GM19467 (cell line): Measurements from ENCODE around the gene KDM4C.

Experiments
- ATAC-seq: cut with Tn5 transposase; IDR thresholded peaks from one replicate; pipeline ENCODE4 v1.9.1; 2021; ENCODE audit warnings: mild to moderate bottlenecking, moderate library complexity; ENCODE audit not compliant: unreplicated experiment

The KDM4C gene

GRCh38 chr9:6852243-6852963 lies 94.6 kb downstream of the KDM4C start:
- ATAC-seq = no peak

GRCh38 chr9:6855860-6856259 lies 98.1 kb downstream of the KDM4C start:
- no peak for ATAC-seq

GRCh38 chr9:6864102-6864501 lies 106.3 kb downstream of the KDM4C start:
- no peak for ATAC-seq

- no peak for ATAC-seq
These were observed 111.5 kb downstream of the KDM4C start for GRCh38 chr9:6869081-6869948.

GRCh38 chr9:6870149-6870548 lies 112.4 kb downstream of the KDM4C start:
- no peak for ATAC-seq

GRCh38 chr9:6870650-6871477 lies 113.1 kb downstream of the KDM4C start:
- ATAC-seq = no peak

GRCh38 chr9:6873857-6874256 lies 116.1 kb downstream of the KDM4C start:
- ATAC-seq = no peak

- no peak for ATAC-seq
These were observed 118.6 kb downstream of the KDM4C start for GRCh38 chr9:6876195-6876894.

GRCh38 chr9:6877671-6878161 lies 119.9 kb downstream of the KDM4C start:
- no peak for ATAC-seq

- no peak for ATAC-seq
These were observed 122.9 kb downstream of the KDM4C start for GRCh38 chr9:6880626-6881025.

GRCh38 chr9:6884101-6884500 lies 126.3 kb downstream of the KDM4C start:
- no peak for ATAC-seq

- ATAC-seq = no peak
These were observed 127.2 kb downstream of the KDM4C start for GRCh38 chr9:6884990-6885389.

GRCh38 chr9:6887051-6887450 lies 129.3 kb downstream of the KDM4C start:
- no peak for ATAC-seq

- ATAC-seq = no peak
These were observed 132.1 kb downstream of the KDM4C start for GRCh38 chr9:6889868-6890267.

GRCh38 chr9:6893350-6894131 lies 135.8 kb downstream of the KDM4C start:
- peak; percentile 30 for ATAC-seq

GRCh38 chr9:6894135-6894534 lies 136.4 kb downstream of the KDM4C start:
- peak; percentile 93 for ATAC-seq

GRCh38 chr9:6895754-6896153 lies 138.0 kb downstream of the KDM4C start:
- no peak for ATAC-seq

- no peak for ATAC-seq
These were observed 138.8 kb downstream of the KDM4C start for GRCh38 chr9:6896562-6896961.

- ATAC-seq = no peak
These were observed 139.5 kb downstream of the KDM4C start for GRCh38 chr9:6897207-6897822.
